ENCODE measurements around the gene MBD3L2B.

Gene MBD3L2B

GRCh38 chr19:7010722-7011593 is 10.3 kb downstream of the MBD3L2B start:
- no peak for DNase-seq

- no peak for DNase-seq
Observed at GRCh38 chr19:7007859-7008258, 13.4 kb downstream of the MBD3L2B start.

GRCh38 chr19:7006135-7006704 is 15.0 kb downstream of the MBD3L2B start:
- no peak for DNase-seq

GRCh38 chr19:7004313-7004931 is 16.8 kb downstream of the MBD3L2B start:
- peak; percentile 47 for DNase-seq

GRCh38 chr19:7000816-7001215 is 20.4 kb downstream of the MBD3L2B start:
- no peak for DNase-seq

- DNase-seq = no peak
Observed at GRCh38 chr19:7000333-7000732, 20.9 kb downstream of the MBD3L2B start.

- no peak for DNase-seq
Observed at GRCh38 chr19:6999933-7000332, 21.3 kb downstream of the MBD3L2B start.

- no peak for DNase-seq
Observed at GRCh38 chr19:6997679-6998445, 23.4 kb downstream of the MBD3L2B start.

- no peak for DNase-seq
Observed at GRCh38 chr19:6996810-6997209, 24.4 kb downstream of the MBD3L2B start.

GRCh38 chr19:6995054-6995453 is 26.2 kb downstream of the MBD3L2B start:
- DNase-seq = no peak

GRCh38 chr19:6988257-6988656 is 33.0 kb downstream of the MBD3L2B start:
- no peak for DNase-seq

- no peak for DNase-seq
Observed at GRCh38 chr19:6987850-6988249, 33.4 kb downstream of the MBD3L2B start.

GRCh38 chr19:6983448-6983847 is 37.8 kb downstream of the MBD3L2B start:
- no peak for DNase-seq

- DNase-seq = no peak
Observed at GRCh38 chr19:6979399-6979798, 41.8 kb downstream of the MBD3L2B start.

- DNase-seq = no peak
Observed at GRCh38 chr19:6976197-6976596, 45.0 kb downstream of the MBD3L2B start.

- no peak for DNase-seq
Observed at GRCh38 chr19:6971366-6971765, 49.9 kb downstream of the MBD3L2B start.

- peak; percentile 64 for DNase-seq
Observed at GRCh38 chr19:6970443-6970842, 50.8 kb downstream of the MBD3L2B start.

- DNase-seq = no peak
Observed at GRCh38 chr19:6970021-6970420, 51.2 kb downstream of the MBD3L2B start.

- DNase-seq = no peak
Observed at GRCh38 chr19:6969490-6969889, 51.7 kb downstream of the MBD3L2B start.
